SK-N-MC (cell line): Measurements from ENCODE around the gene PNPLA1.

Source experiments
- DNase-seq: peaks from one replicate; pipeline ENCODE4 v3.0.0-alpha.2; 2011; ENCODE audit warnings: low read depth, low spot score
- H3K27ac ChIP-seq: fragments of 200-600 bp; sonication (generic); 2 replicates; pipeline ENCODE4 v1.5.1; 2016; ENCODE audit warnings: mixed run types
- H3K36me3 ChIP-seq: fragments of 200-600 bp; sonication (generic); 2 replicates; pipeline ENCODE4 v1.6.1; 2017; ENCODE audit warnings: antibody characterized with exemption, low read length, mixed read lengths; ENCODE audit not compliant: insufficient read depth
- H3K4me3 ChIP-seq: fragments of 200-600 bp; sonication (generic); 2 replicates; pipeline ENCODE4 v1.5.1; 2016
- H3K9ac ChIP-seq: fragments of 200-600 bp; sonication (generic); 2 replicates; pipeline ENCODE4 v1.8.0; 2017; ENCODE audit warnings: mixed run types, mixed read lengths; ENCODE audit not compliant: insufficient read length
- H3K9me3 ChIP-seq: fragments of 200-600 bp; sonication (generic); 2 replicates; pipeline ENCODE4 v1.6.1; 2017; ENCODE audit warnings: low read depth, mild to moderate bottlenecking, antibody characterized with exemption, low read length, moderate library complexity, mixed read lengths
- EZH2 ChIP-seq: fragments of 200-600 bp; sonication (generic); IDR thresholded peaks from one replicate; pipeline ENCODE4 v1.6.1; 2017; ENCODE audit warnings: antibody characterized with exemption
- FOXP2 ChIP-seq: optimal IDR thresholded peaks from 2 replicates; pipeline ENCODE3; 2011; ENCODE audit warnings: mild to moderate bottlenecking, moderate library complexity; ENCODE audit not compliant: insufficient read depth; ENCODE audit errors: extremely low read length, control extremely low read depth
- POLR2AphosphoS5 ChIP-seq: IDR thresholded peaks from 2 replicates; pipeline ENCODE4 v1.6.1; 2012; ENCODE audit warnings: mild to moderate bottlenecking, low read depth, low read length, borderline replicate concordance

PNPLA1 gene

DNA sequence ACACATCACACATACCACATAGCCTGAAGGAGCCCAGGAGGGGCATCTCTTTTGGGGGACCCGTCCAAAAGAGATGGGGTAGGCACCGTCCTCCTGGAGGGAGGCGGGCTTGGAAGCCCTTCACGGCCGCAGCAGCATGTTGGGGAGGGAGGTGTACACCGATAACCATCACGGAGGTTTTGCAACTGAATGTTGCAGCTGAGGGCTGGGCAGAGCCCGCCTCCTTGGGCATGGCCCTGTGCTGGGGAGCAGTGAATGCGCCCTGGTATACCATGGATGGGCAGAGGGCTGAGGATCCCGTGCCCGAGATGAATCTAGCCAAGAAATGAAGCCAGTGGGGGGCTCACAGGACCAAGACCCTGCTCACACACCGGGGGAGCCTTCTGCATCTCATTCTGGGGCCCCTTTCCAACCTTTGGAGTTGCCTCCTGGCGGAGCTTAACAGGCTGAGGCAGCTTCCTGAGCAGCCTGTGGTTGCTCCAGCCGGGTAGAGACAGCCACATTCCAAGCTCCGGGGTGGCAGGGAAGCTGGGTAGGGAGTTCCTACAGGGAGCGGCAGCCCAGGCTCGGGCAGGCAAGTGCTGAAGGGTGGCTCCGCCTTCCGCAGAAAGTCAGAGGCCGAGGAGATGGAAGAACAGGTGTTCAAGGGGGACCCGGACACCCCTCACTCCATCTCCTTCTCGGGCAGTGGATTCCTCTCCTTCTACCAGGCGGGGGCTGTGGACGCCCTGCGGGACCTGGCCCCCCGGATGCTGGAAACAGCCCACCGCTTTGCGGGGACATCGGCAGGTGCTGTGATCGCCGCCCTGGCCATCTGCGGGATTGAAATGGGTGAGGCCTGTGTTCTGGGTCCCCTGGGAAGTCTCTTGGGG, at the start of gene PNPLA1:
TSS of gene PNPLA1 (plus strand) at position 227 of the 872 bp plus-strand sequence. CDS start at position 627, 400 bp downstream.
- H3K9me3 ChIP-seq = no peaks in the 10 kb centered on the region
- H3K27ac ChIP-seq = no peak within 1 kb of the TSS
- H3K36me3 ChIP-seq = no peaks in the 10 kb centered on the region
- TF ChIP-seq EZH2 (no peak), POLR2AphosphoS5 (no peak), FOXP2 (no peak)
- no peak for DNase-seq
- H3K4me3 ChIP-seq = no peak within 1 kb of the TSS
- no peak within 1 kb of the TSS for H3K9ac ChIP-seq

DNA sequence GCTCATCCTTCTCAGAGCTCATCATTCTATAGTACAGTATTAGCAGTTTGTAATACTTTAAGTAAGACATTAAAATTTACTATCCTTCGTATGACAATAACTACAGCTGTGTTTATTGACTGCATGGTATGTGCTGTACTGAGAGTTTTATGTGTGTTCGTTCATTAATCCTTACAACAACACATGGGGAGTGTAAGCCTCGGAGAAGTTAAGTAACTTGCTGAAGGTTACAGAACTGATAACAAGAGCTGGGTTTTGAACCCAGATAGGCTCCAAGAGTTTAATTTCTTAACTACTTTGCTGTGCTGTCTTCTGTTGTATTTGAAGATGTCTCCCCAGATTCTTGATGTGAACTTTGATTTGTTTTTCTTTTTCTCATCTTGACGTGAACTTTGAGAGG, 49.6 kb upstream of the PNPLA1 start:
- no peaks in the 10 kb centered on the region for H3K9me3 ChIP-seq
- DNase-seq = no peak
- TF ChIP-seq FOXP2 (no peak), POLR2AphosphoS5 (no peak), EZH2 (no peak)
- H3K36me3 ChIP-seq = peaks cover 81% of the 10 kb centered on the region
- H3K4me3 ChIP-seq = no peak overlapping the region
- H3K9ac ChIP-seq = no peak overlapping the region
- H3K27ac ChIP-seq = no peak overlapping the region

GRCh38 chr6:36221674-36222073, 48.2 kb upstream of the PNPLA1 start:
- H3K4me3 ChIP-seq = no peak overlapping the region
- H3K36me3 ChIP-seq = peaks cover 76% of the 10 kb centered on the region
- H3K9me3 ChIP-seq = no peaks in the 10 kb centered on the region
- TF ChIP-seq POLR2AphosphoS5 = no peak
- TF ChIP-seq EZH2 = no peak
- TF ChIP-seq FOXP2 = no peak
- H3K9ac ChIP-seq = no peak overlapping the region
- no peak overlapping the region for H3K27ac ChIP-seq
- no peak for DNase-seq

GRCh38 chr6:36222924-36223323, 46.9 kb upstream of the PNPLA1 start:
- Histone ChIP-seq H3K9ac (no peak overlapping the region), H3K27ac (no peak overlapping the region), H3K4me3 (no peak overlapping the region), H3K36me3 (peaks cover 69% of the 10 kb centered on the region), H3K9me3 (no peaks in the 10 kb centered on the region)
- TF ChIP-seq POLR2AphosphoS5 (no peak), FOXP2 (no peak), EZH2 (no peak)
- DNase-seq = no peak

- no peak for TF ChIP-seq POLR2AphosphoS5
- no peak for TF ChIP-seq EZH2
- TF ChIP-seq FOXP2 = no peak
- H3K36me3 ChIP-seq = peaks cover 65% of the 10 kb centered on the region
These were observed 46.2 kb upstream of the PNPLA1 start for GRCh38 chr6:36223706-36224105.

DNA sequence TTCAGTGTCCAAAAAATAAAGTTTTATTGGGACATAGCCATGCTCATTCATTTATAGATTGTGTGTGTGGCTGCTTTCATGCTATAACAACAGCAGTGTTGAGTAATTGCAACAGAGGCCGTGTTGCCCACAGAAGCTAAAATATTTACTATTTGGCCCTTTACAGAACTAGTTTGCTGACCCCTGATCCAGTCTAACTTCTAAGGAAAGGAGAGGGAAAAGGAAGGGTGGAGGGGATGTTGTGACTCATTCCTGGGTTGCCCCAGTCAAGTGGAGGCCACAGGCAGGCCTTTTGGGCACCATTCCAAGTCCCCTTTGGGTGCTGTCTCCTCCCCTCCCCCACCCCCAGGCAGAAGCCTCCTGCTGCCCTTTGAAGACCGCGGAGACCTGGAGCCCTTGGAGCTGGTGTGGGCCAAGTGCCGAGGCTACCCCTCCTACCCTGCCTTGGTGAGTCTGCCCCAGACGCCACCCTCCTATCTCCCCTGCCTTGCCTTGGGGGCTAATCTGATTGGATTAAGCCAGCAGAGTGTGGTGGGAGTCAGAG, 44.9 kb upstream of the PNPLA1 start:
- H3K4me3 ChIP-seq = no peak overlapping the region
- peaks cover 55% of the 10 kb centered on the region for H3K36me3 ChIP-seq
- H3K27ac ChIP-seq = no peak overlapping the region
- H3K9me3 ChIP-seq = no peaks in the 10 kb centered on the region
- TF ChIP-seq FOXP2 (no peak), POLR2AphosphoS5 (no peak), EZH2 (no peak)
- no peak for DNase-seq
- H3K9ac ChIP-seq = no peak overlapping the region

More at GRCh38 chr6:36223706-36224105, 46.2 kb upstream of the PNPLA1 start:
- no peak overlapping the region for H3K27ac ChIP-seq
- H3K4me3 ChIP-seq = no peak overlapping the region
- DNase-seq = no peak
- no peaks in the 10 kb centered on the region for H3K9me3 ChIP-seq
- H3K9ac ChIP-seq = no peak overlapping the region

DNA sequence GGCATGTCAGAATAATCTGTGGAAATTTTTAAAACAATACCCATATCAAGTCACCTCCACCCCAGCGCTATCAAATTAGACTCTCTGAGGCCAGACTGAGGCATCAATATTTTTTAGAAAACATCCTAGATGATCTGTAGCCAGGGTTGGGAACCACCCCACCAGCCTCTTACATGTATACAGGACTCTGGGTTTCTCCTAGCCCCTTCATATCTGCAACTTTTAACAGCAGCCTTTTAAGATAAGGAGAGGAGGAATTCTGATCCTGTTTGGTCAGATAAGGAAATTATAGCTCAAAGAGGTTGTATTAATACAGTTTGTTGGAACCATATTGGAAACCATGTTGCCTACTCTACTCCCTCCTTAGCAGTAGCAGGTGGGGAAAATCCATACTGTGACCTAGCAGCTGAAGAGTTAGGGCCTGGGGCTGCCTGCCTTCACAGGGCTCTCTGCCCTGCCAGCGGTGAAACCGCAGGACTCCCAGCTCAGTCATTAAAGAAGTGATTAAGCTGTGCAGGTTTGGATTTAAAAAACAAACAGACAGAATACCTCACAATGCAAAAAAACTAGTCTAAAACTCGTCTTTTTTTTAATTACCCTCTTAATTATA, 43.3 kb upstream of the PNPLA1 start:
- Histone ChIP-seq H3K9ac (no peak overlapping the region), H3K27ac (no peak overlapping the region), H3K4me3 (no peak overlapping the region), H3K36me3 (peaks cover 59% of the 10 kb centered on the region), H3K9me3 (no peaks in the 10 kb centered on the region)
- no peak for TF ChIP-seq EZH2
- no peak for TF ChIP-seq FOXP2
- TF ChIP-seq POLR2AphosphoS5 = no peak
- no peak for DNase-seq

DNA sequence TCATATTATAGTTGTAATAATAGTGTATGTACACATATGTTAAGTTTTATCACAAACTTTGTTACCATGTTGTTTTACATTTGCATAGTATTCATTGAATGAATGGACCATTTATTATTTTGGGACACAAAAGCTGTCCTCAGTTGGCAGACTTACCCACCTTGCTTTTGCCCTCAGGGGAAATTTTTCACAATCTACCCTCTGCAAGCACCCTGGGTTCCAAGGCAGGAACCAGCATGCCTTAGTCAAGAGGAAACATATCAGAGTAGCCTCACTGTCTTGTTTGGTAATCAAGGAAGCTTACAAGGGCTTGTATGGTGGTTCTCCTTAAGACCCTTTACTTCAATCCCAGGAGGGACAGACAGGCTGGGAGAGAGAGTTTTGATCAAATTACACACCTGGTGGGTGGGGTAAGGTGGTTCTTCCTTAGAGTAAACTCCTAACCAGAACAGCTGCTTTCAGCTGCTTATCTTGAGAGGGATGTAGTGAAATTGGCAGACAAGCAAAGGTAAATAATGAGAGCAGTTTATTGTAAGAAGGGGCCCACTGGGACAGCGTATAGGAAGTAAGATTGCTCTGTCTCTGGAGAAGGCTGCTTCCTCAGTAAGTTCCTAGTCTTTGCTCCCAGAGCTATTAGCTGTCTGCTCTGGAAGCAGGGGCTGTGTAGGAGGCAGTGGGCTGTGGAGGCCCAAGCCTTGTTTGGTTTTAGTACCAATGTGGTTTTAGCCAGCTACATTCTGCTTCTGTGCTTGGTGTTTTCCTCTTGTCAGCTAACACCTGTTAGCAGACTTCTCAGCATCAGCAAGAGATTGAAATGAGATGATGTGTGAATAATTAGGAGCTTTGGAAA, 42.3 kb upstream of the PNPLA1 start:
- TF ChIP-seq POLR2AphosphoS5 (no peak), FOXP2 (no peak), EZH2 (no peak)
- H3K27ac ChIP-seq = no peak overlapping the region
- DNase-seq = no peak

More for the DNA sequence above, 42.3 kb upstream of the PNPLA1 start:
- H3K4me3 ChIP-seq = no peak overlapping the region
- H3K36me3 ChIP-seq = peaks cover 49% of the 10 kb centered on the region
- H3K9ac ChIP-seq = no peak overlapping the region
- no peaks in the 10 kb centered on the region for H3K9me3 ChIP-seq
